ENCODE measurements around the gene SBF1.
"Not testable (repeated sequence)": the region's sequence is repeated elsewhere in the genome, so short reads cannot be mapped to it uniquely, and the experiment has no call there.

SBF1 gene

GRCh38 chr22:50474710-50475651 is at the start of gene SBF1:
TSS of gene SBF1 (minus strand) at chr22:50475035. CDS start at chr22:50474840, 195 bp downstream.
- DNase-seq = peak; percentile 91

GRCh38 chr22:50523806-50524675 is 49.2 kb upstream of the SBF1 start:
- DNase-seq = no peak

GRCh38 chr22:50523458-50523805 is 48.6 kb upstream of the SBF1 start:
- DNase-seq = no peak

DNA sequence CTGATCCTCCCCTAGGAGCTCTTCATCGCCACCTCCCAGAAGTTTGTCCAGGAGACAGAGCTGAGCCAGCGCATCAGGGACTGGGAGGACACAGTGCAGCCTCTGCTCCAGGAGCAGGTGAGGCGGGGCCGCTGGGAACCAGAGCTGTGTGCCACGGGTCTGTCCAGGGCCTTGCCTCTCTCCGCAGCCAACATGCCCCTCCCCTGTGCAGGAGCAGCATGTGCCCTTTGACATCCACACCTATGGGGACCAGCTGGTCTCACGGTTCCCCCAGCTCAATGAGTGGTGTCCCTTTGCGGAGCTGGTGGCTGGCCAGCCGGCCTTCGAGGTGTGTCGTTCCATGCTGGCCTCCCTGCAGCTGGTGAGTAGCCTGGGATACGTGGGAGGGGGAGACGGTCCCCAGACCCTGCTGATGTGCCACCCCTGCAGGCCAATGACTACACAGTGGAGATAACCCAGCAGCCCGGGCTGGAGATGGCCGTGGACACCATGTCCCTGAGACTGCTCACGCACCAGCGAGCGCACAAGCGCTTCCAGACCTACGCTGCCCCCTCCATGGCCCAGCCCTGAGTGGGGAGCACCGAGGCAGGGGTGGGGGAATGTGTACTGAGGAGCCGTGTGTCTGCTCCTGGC is 48.1 kb upstream of the SBF1 start:
- DNase-seq = no peak

DNA sequence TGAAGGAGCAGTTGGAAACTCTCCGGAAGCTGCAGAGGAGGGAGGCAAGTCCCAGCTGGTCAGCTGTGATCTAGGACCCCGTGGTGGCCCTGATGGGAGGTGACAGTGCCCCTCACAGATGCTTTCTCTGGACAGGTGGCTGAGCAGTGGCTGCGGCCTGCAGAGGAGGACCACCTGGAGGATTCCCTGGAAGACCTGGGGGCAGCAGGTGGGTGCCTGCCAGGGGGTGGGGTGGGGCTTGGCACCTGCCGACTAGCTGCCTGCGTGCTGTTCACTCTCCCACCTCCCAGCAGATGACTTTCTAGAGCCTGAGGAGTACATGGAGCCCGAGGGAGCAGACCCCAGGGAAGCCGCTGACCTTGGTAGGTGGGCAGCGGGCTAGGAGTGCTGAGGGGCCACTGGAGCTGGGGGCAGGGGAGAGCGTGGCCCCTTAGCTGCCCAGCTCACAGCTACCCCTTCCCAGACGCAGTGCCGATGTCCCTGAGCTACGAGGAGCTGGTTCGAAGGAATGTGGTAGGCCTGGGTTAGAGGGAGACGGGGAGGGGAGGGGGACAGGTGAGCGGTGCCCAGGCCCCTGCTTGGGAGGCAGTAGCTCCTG is 47.5 kb upstream of the SBF1 start:
- no peak for DNase-seq

DNA sequence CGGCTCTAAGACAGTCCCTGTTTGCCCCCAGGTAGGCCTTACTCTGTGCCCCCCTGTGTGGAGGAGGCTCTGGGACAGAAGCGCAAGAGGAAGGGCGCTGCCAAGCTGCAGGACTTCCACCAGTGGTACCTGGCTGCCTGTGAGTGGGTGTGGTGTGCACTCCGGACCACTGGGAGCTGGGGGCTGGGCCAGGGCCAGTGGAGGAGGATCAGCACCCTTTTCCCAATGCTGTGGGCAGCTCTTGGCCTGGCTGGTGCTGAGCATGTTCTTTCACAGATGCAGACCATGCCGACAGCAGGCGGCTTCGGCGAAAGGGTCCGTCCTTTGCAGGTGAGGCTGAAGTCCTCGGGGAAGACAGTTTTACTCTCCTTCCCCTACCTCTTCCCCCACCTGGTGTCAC is 46.9 kb upstream of the SBF1 start:
- DNase-seq = no peak

GRCh38 chr22:50520826-50521453 is 46.1 kb upstream of the SBF1 start:
- no peak for DNase-seq

DNA sequence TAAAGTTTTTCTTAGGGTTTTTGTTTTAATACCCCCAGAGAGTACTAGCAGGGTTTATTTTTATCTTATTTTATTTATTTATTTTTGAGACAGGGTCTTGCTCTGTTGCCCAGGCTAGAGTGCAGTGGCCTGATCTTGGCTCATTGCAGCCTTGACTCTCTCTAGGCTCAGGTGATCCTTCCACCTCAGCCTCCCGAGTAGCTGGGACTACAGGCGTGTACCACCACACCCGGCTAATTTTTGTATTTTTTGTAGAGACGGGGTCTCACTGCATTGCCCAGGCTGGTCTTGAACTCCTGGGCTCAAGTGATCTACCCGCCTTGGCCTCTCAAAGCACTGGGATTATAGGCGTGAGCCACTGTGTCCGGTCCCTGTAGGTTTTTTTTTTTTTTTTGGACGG is 45.3 kb upstream of the SBF1 start:
- DNase-seq = not testable (repeated sequence)

GRCh38 chr22:50519151-50519550 is 44.3 kb upstream of the SBF1 start:
- no peak for DNase-seq

GRCh38 chr22:50518606-50519005 is 43.8 kb upstream of the SBF1 start:
- no peak for DNase-seq

- DNase-seq = no peak
Observed at GRCh38 chr22:50517495-50518260, 42.8 kb upstream of the SBF1 start.

DNA sequence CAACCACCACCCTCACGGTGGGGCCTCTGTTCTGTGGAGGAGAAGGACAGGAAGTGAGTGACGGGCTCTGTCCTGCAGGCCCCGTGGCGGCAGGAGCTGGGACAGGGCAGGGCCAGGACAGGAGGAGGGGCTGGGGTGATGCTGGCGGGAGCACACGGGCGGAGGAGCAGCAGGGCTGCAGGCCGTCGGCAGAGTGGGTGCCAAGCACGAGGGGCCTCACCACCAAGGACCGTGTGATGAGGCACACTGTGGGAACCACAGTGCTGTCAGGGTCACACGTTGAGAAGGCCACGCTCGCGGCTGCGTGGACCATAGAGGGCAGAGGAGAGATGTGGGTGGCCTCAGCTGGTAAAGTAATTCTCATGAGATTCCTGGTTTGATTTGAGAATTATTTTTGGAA is 42.1 kb upstream of the SBF1 start:
- no peak for DNase-seq

DNA sequence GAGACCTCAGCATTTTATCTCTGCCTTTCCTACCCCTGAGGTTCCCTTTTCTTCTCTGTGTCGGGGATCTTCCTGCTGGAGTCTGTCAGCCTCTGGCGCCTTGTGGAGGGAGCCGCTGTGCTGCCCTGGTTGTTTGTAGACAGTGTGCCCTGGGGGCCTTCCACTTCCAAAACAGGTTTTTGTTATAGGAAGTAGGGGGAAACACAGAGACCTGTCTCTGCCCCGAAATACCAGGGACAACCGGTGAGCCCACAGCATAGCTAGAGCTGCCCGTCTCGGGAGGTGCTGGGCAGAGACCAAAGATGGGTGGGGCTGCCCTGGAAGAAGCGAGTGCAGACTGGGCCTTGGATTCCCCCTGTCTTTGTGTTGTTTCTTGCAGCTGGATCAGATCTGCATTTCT is 41.2 kb upstream of the SBF1 start:
- DNase-seq = no peak

- DNase-seq = no peak
Observed at GRCh38 chr22:50513175-50513574, 38.3 kb upstream of the SBF1 start.

DNA sequence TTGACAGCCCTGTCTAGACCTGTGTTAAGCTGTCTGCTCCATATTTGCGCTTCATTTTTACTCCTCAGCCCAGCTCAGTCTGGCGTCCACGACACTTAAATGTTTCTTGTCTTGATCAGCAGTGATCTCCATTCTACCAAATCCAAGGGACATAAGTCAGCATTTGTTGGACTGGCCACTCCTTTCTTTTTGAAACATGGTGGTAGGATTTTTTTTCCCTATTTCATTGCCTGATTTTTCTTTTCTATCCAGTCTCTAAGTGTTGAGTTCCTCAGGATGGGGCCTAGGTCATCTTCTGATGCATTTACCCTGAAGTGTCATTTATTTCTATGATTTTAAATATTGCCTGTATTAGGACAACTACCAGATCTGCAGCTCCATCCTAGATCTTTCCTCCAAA is 34.1 kb upstream of the SBF1 start:
- no peak for DNase-seq

DNA sequence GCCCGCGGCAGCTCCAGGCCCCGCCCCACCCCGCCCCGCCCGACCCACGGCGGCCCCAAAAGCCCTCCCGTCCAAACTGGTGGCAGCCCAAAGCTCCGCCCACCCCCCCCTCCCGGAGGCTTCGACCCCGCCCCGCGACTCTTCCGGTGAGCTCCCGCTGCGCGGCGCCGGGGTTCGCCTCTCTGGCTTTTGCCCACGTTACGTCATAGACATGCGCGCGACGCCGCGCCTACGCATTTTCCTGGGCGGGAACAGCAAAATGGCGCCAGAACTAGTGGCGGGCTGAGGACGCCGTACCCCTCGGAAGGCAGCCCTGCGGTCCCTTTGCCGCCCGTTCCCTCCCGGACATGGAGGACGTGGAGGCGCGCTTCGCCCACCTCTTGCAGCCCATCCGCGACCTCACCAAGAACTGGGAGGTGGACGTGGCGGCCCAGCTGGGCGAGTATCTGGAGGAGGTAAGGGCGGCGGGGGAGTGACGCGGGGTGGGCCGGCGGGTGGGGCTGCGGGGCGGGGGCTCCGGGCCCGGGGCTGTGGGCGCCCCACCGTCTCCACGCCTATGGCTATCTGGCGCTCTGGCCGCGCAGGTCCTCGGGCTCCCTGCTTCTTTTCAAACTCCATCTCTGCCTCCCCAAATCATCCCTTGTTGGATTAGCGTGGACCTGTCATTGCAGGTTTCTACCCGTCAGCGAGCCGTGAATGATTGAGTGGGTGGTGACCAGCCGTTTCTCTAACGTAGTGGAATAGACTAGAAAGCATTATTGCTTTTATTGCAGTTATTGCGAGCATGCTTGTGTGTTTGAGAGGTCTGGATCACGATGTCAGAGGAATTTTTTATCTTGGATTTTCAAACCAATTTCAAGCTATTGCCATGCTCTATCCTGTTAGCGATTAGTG is 33.4 kb upstream of the SBF1 start, which contains the start of gene NCAPH2:
NCAPH2 (plus strand) TSS at position 234 of the 894 bp plus-strand sequence; CDS start at position 348, 114 bp downstream.
- DNase-seq = peak; percentile 97

DNA sequence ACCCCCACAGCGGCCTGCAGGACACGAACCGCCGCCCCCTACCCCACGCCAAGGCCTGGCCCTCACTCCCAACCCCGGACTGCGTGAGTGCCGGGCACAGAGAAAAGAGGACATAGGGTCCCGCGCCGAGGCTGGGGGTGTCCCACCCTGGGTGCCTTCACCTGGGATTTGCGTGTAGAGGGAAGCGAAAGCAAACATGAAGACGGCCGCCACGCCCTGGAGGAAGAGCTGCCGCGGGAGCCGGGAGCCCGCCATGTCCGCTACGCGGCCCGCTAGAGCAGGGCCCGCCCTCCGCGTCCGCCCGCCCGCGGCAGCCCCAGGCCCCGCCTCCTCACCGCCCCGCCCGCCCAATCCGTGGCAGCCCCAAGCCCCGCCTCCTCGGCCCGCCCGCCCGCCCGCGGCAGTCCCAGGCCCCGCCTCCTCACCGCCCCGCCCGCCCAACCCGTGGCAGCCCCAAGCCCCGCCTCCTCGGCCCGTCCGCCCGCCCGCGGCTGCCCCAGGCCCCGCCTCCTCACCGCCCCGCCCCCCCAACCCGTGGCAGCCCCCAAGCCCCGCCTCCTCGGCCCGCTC is 32.7 kb upstream of the SBF1 start, which contains the start of gene LMF2:
LMF2 (minus strand) TSS at position 282 of the 570 bp plus-strand sequence; CDS start at position 255, 27 bp downstream.
- peak; percentile 91 for DNase-seq

DNA sequence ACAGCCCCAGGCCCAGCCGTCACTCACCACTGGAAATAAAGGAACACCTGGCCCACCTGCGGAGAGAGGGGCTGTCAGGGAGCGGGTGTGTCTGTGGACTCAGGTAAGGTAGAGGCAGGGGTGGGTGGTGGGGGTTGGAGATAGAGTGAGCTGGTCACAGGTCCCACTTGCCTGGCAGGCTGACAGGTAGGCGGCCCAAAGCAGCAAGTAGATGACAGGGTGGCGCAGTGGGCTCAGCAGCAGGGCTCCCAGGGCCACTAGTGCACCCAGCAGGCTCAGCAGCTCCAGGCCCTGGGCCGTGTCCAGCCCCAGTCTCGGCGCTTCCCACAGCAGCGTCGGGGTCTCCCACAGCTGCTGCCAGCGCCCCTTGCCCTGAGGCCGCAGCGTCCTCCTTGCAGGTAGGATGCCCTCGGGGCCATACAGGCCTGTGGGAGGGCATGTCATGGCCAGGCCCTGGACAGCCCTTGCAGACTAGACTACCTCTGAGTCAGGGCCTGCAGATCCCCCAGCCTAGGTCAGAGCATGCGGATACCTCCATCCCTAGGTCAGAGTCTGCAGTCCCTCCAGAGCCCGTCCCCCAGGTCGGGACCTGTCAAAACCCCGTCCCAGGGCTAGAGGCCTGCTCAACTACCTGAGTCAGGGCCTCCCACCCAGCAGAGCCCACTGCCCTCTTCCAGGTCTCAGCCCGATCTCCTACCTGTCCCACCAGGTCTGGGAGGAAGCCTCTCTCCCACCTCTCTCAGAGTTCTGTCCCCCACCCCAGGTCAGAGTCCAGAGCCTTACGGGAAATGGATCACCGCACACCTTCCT is 32.0 kb upstream of the SBF1 start:
- DNase-seq = no peak
